ENCODE results near the gene CILP2. TPM values are rescaled to one million over a fixed set of nuclear protein-coding genes. Genes with fewer than 3 reads are reported as not detected.

CILP2 gene
- total and polyA plus RNA-seq, 2 of the 4 experiments (the other 2 are of a cell fraction): 0.18 to 0.87 TPM

- no peak overlapping the region for H3K18ac ChIP-seq (ENCODE audit: low read depth, low read length)
- no peak overlapping the region for H2BK120ac ChIP-seq (ENCODE audit: low read depth, low read length)
- in situ Hi-C loops (cut with MboI; ENCODE audit: low sequenced_read_pairs): no loop called here
- ChIA-PET POLR2A (ENCODE audit: unreplicated experiment) (no interaction called here), CTCF (no interaction called here)
- no peak overlapping the region for H3K14ac ChIP-seq (replicated peaks; ENCODE audit: low read depth, low read length)
- H3K23ac ChIP-seq (ENCODE audit: low read depth, low read length): no peak overlapping the region
- H3K36me3 ChIP-seq (ENCODE audit: control insufficient read depth, insufficient read depth, low read length): peaks cover 80% of the 10 kb centered on the region
- H3K9ac ChIP-seq (ENCODE audit: low read depth, low read length): no peak overlapping the region
- TF ChIP-seq BHLHE40 (IDR thresholded peaks at IDR 0.05; ENCODE audit: low read depth, low read length): no peak
- no peak for TF ChIP-seq RFX5 (IDR thresholded peaks at IDR 0.05; ENCODE audit: low read depth, low read length)
- no peak for TF ChIP-seq MXI1 (IDR thresholded peaks at IDR 0.05; ENCODE audit: borderline replicate concordance, low read depth, low read length)
- TF ChIP-seq NFE2L2 (IDR thresholded peaks at IDR 0.05; ENCODE audit: low read depth, low read length): no peak
- TF ChIP-seq FOS (IDR thresholded peaks at IDR 0.05; ENCODE audit: low read depth, low read length): no peak
- TF ChIP-seq POLR2A (IDR thresholded peaks at IDR 0.05; ENCODE audit: low read depth, low read length): no peak
- TF ChIP-seq USF2 (IDR thresholded peaks at IDR 0.05; ENCODE audit: low read depth, low read length): no peak
- no peak for TF ChIP-seq MAFK (IDR thresholded peaks at IDR 0.05; ENCODE audit: low read depth, low read length)
- TF ChIP-seq RAD21 (IDR thresholded peaks at IDR 0.05; ENCODE audit: low read length): no peak
- no peak for TF ChIP-seq CEBPB (IDR thresholded peaks at IDR 0.05; ENCODE audit: low read depth, low read length)
- no peak for TF ChIP-seq MAZ (IDR thresholded peaks at IDR 0.05; ENCODE audit: borderline replicate concordance, low read depth, low read length)
- TF ChIP-seq ELK1 (IDR thresholded peaks at IDR 0.05; ENCODE audit: borderline replicate concordance, low read depth, low read length): no peak
- no peak for TF ChIP-seq CHD1 (IDR thresholded peaks at IDR 0.05; ENCODE audit: low read depth, low read length)
- TF ChIP-seq SMC3 (IDR thresholded peaks at IDR 0.05; ENCODE audit: low read depth, low read length): no peak
- TF ChIP-seq CTCF (conservative IDR thresholded peaks at IDR 0.05; ENCODE audit: low read depth, low read length): no peak
- no peak for TF ChIP-seq RCOR1 (IDR thresholded peaks at IDR 0.05; ENCODE audit: insufficient replicate concordance, low read length)
- H3K79me1 ChIP-seq (ENCODE audit: low read depth in 1 of 2, low read length in 2 of 2): peaks cover 14 to 44% of the 10 kb centered on the region in 2 experiments; a peak in 3 of 4 replicates
- H2BK15ac ChIP-seq (ENCODE audit: low read depth, low read length): no peak overlapping the region
- no peaks in the 10 kb centered on the region for H3K9me3 ChIP-seq (ENCODE audit: control insufficient read depth, insufficient read depth, low read length)
- no peak overlapping the region for H2BK5ac ChIP-seq (ENCODE audit: low read depth, low read length, poor library complexity, severe bottlenecking)
- H2AK5ac ChIP-seq (ENCODE audit: low read depth, low read length): no peak overlapping the region
- dilution Hi-C loops (cut with HindIII; ENCODE audit: low sequenced_read_pairs, unreplicated experiment): no loop called here
- peaks cover 6% of the 10 kb centered on the region for H4K20me1 ChIP-seq (ENCODE audit: insufficient read depth, low read length)
- DNase-seq (no peak), ATAC-seq (ENCODE audit: low read depth) (no peak)
- H3K4me3 ChIP-seq (ENCODE audit: insufficient read depth, low read depth, low read length): no peak overlapping the region
- H3K27me3 ChIP-seq (ENCODE audit: control insufficient read depth, insufficient read depth, low read length): no peaks in the 10 kb centered on the region
- H2BK20ac ChIP-seq (ENCODE audit: low read depth, low read length): no peak overlapping the region
- H4K5ac ChIP-seq (ENCODE audit: low read depth, low read length): no peak overlapping the region
- WGBS, 2 experiments (ENCODE audit: extremely low coverage in 2 of 2, insufficient read length in 1 of 2): 92% methylated on average over 5 of the region's 33 CpGs; no CpG with 5 or more reads in 1 of the 2 experiments
- no TSS peak for BruUV-seq (replicated peaks)
- no peak overlapping the region for H3K4me2 ChIP-seq (ENCODE audit: low read depth, low read length)
- H3K4me1 ChIP-seq (ENCODE audit: control insufficient read depth, insufficient read depth, low read length): no peaks in the 10 kb centered on the region
- H3K27ac ChIP-seq (ENCODE audit: insufficient read depth, low read length): no peak overlapping the region
- no peak overlapping the region for H4K8ac ChIP-seq (ENCODE audit: low read depth in 2 of 2, low read length in 2 of 2)
- no peak overlapping the region for H3K56ac ChIP-seq (ENCODE audit: extremely low read depth, insufficient read depth, low read length)
- no peak overlapping the region for H2AK9ac ChIP-seq (replicated peaks; ENCODE audit: low read depth, low read length, poor library complexity)
- H4K91ac ChIP-seq (ENCODE audit: insufficient read depth, low read depth, low read length): no peak overlapping the region
- no peak overlapping the region for H3K4ac ChIP-seq (ENCODE audit: low read depth, low read length)
- intact Hi-C loops (cut with micrococcal nuclease): no loop called here
- no peaks in the 10 kb centered on the region for H3K9me1 ChIP-seq (ENCODE audit: insufficient read depth, low read length)
- H2AFZ ChIP-seq (replicated peaks; ENCODE audit: low read length, poor library complexity): no peak overlapping the region
Observed at GRCh38 chr19:19498255-19498991, 39.6 kb upstream of the CILP2 start.

Data from IMR-90 (cell line).